OCI-LY7 (cell line): ENCODE results near the gene PRPF8.

Experiments
- CTCF ChIP-seq: fragments of 200-600 bp; sonication (generic); conservative IDR thresholded peaks from 2 replicates; pipeline ENCODE4 v1.5.1; 2014; ENCODE audit warnings: mild to moderate bottlenecking, antibody characterized with exemption, low read length, moderate library complexity, mixed read lengths
- EZH2phosphoT487 ChIP-seq: fragments of 200-600 bp; sonication (generic); IDR thresholded peaks from 2 replicates; pipeline ENCODE4 v1.6.1; 2018; ENCODE audit warnings: low read depth, borderline replicate concordance, mild to moderate bottlenecking, mixed run types, antibody characterized with exemption, low read length, moderate library complexity, mixed read lengths

DNA sequence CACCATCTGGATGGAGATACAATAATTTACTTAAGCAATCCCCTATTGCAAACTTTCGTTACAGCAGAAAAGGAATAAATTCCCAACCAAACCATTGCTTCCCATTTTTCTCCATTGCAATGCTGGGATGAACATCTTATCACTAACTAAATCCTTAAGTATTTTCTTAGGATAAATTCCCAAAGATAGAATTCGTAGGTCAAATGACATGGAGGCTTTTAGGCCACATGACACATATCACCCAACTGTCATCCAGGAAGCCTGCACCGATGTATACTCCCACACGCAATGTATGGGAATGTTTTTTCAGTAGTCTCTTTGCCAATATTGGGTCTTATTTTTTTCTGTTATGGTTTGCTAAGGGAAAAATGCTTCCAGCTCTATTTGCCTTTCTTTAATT, 27.1 kb upstream of the PRPF8 start:
- TF ChIP-seq CTCF (no peak), EZH2phosphoT487 (no peak)
